SK-N-SH treated with all-trans-retinoic acid at 6 μM for 48 hours (cell line): ENCODE data around the gene GMCL2.

ENCODE experiments used
- ATAC-seq: fragments of 200-7000 bp; cut with Tn5 transposase; 3 replicates; pipeline ENCODE4 v1.9.1; 2020; ENCODE audit warnings: mild to moderate bottlenecking, moderate library complexity
- CSDC2 ChIP-seq: fragments of 250-450 bp; sonication (Bioruptor Pico); IDR thresholded peaks from 2 replicates; pipeline ENCODE4 v1.5.0; 2020; ENCODE audit warnings: mild to moderate bottlenecking, moderate library complexity
- ESRRG ChIP-seq: fragments of 250-450 bp; sonication (Bioruptor Pico); IDR thresholded peaks from 2 replicates; pipeline ENCODE4 v1.6.1; 2021; ENCODE audit warnings: mild to moderate bottlenecking
- GLIS3 ChIP-seq: fragments of 250-450 bp; sonication (Bioruptor Pico); IDR thresholded peaks from 2 replicates; pipeline ENCODE4 v1.5.0; 2020; ENCODE audit warnings: mild to moderate bottlenecking, moderate library complexity
- ISL1 ChIP-seq: fragments of 250-450 bp; sonication (Bioruptor Pico); IDR thresholded peaks from 2 replicates; pipeline ENCODE4 v2.1.2; 2022; ENCODE audit warnings: mild to moderate bottlenecking, moderate library complexity
- OSR1 ChIP-seq: fragments of 250-450 bp; sonication (Bioruptor Pico); IDR thresholded peaks from 2 replicates; pipeline ENCODE4 v1.8.0; 2022; ENCODE audit warnings: moderate library complexity, mild to moderate bottlenecking, inconsistent platforms
- PPARA ChIP-seq: fragments of 250-450 bp; sonication (Bioruptor Pico); IDR thresholded peaks from 2 replicates; pipeline ENCODE4 v1.5.0; 2020; ENCODE audit warnings: mild to moderate bottlenecking, borderline replicate concordance
- RARB ChIP-seq: fragments of 250-450 bp; sonication (Bioruptor Pico); IDR thresholded peaks from 2 replicates; pipeline ENCODE4 v1.8.0; 2021; ENCODE audit warnings: mild to moderate bottlenecking, moderate library complexity
- TCF4 ChIP-seq: fragments of 250-450 bp; sonication (Bioruptor Pico); IDR thresholded peaks from 2 replicates; pipeline ENCODE4 v1.8.0; 2021; ENCODE audit warnings: mild to moderate bottlenecking, moderate library complexity, borderline replicate concordance
- TOX ChIP-seq: fragments of 250-450 bp; sonication (Bioruptor Pico); IDR thresholded peaks from 2 replicates; pipeline ENCODE4 v1.8.0; 2021; ENCODE audit warnings: mild to moderate bottlenecking, moderate library complexity, borderline replicate concordance
- ZC3H10 ChIP-seq: fragments of 250-450 bp; sonication (Bioruptor Pico); IDR thresholded peaks from 2 replicates; pipeline ENCODE4 v1.5.1; 2021; ENCODE audit warnings: mild to moderate bottlenecking, moderate library complexity
- ZFP3 ChIP-seq: fragments of 250-450 bp; sonication (Bioruptor Pico); IDR thresholded peaks from 2 replicates; pipeline ENCODE4 v1.5.0; 2020; ENCODE audit warnings: mild to moderate bottlenecking, moderate library complexity
- ZFP30 ChIP-seq: fragments of 450-650 bp; formaldehyde crosslinking; IDR thresholded peaks from 2 replicates; pipeline ENCODE4 v1.5.0; 2022; ENCODE audit warnings: mild to moderate bottlenecking, moderate library complexity
- ZNF565 ChIP-seq: fragments of 450-650 bp; formaldehyde crosslinking; conservative IDR thresholded peaks from 2 replicates; pipeline ENCODE4 v1.5.0; 2020; ENCODE audit warnings: low read depth, mild to moderate bottlenecking, moderate library complexity
- ZNF70 ChIP-seq: fragments of 450-650 bp; formaldehyde crosslinking; IDR thresholded peaks from 2 replicates; pipeline ENCODE4 v1.5.0; 2020; ENCODE audit warnings: mild to moderate bottlenecking, moderate library complexity
- ZNF8 ChIP-seq: fragments of 450-650 bp; formaldehyde crosslinking; IDR thresholded peaks from 2 replicates; pipeline ENCODE4 v1.5.0; 2020; ENCODE audit warnings: mild to moderate bottlenecking, moderate library complexity
- TF ChIP-seq, protein P1 (sequence below): fragments of 250-450 bp; sonication (Bioruptor Pico); IDR thresholded peaks from 2 replicates; pipeline ENCODE4 v1.5.1; 2020; ENCODE audit warnings: low read depth, mild to moderate bottlenecking, moderate library complexity
- TF ChIP-seq, protein P2 (sequence below): fragments of 250-450 bp; sonication (Bioruptor Pico); IDR thresholded peaks from 2 replicates; pipeline ENCODE4 v1.8.0; 2021; ENCODE audit warnings: low read depth, mild to moderate bottlenecking, moderate library complexity, borderline replicate concordance
- TF ChIP-seq, protein P3 (sequence below): fragments of 250-450 bp; sonication (Bioruptor Pico); IDR thresholded peaks from 2 replicates; pipeline ENCODE4 v1.5.1; 2021; ENCODE audit warnings: mild to moderate bottlenecking, moderate library complexity
- TF ChIP-seq, protein P4 (sequence below): fragments of 250-450 bp; sonication (Bioruptor Pico); IDR thresholded peaks from 2 replicates; pipeline ENCODE4 v1.8.0; 2020; ENCODE audit warnings: mild to moderate bottlenecking, moderate library complexity, borderline replicate concordance

GMCL2 gene

DNA sequence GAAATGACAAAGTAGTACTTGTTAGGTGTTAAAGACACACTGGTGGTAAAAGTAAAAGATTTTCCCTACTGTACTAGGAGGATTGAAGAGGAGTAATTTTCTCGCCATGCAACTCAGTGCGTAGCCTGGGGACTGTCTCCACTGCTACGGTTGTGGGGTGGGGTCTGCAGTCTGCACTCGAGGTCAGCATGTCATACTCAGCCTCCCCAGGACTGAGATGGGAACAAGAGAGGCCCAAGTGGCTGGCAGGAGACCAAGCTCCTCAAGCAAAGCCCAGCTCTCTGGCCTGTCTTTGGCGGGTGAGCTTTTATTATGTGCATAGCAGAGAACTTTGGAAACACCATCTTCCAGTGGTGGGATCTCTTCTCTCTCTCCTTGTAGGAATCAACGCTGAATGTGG lies 43.9 kb downstream of the GMCL2 start:
- ATAC-seq = no peak

DNA sequence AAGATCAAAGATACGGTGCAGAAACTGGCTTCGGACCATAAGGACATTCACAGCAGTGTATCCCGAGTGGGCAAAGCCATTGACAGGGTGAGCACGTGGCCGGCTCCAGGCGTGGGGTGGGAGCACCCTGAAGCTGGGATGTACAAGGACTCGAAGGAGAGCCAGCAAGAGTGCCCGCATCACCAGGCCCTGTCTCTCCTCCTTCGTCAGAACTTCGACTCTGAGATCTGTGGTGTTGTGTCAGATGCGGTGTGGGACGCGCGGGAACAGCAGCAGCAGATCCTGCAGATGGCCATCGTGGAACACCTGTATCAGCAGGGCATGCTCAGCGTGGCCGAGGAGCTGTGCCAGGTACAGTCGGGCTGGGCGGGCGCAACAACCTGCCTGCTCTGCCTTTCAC lies 44.5 kb downstream of the GMCL2 start:
- no peak for TF ChIP-seq ESRRG (CRISPR knock-in tag)
- no peak for TF ChIP-seq OSR1 (CRISPR knock-in tag)
- TF ChIP-seq CSDC2 = no peak
- TF ChIP-seq, protein P1, sequence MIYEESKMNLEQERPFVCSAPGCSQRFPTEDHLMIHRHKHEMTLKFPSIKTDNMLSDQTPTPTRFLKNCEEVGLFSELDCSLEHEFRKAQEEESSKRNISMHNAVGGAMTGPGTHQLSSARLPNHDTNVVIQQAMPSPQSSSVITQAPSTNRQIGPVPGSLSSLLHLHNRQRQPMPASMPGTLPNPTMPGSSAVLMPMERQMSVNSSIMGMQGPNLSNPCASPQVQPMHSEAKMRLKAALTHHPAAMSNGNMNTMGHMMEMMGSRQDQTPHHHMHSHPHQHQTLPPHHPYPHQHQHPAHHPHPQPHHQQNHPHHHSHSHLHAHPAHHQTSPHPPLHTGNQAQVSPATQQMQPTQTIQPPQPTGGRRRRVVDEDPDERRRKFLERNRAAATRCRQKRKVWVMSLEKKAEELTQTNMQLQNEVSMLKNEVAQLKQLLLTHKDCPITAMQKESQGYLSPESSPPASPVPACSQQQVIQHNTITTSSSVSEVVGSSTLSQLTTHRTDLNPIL = no peak
- TF ChIP-seq ZNF8 (CRISPR knock-in tag) = no peak
- TF ChIP-seq ZFP30 (CRISPR knock-in tag) = no peak
- no peak for TF ChIP-seq PPARA (CRISPR knock-in tag)
- no peak for TF ChIP-seq GLIS3
- TF ChIP-seq ISL1 (CRISPR knock-in tag) = no peak
- TF ChIP-seq RARB (CRISPR knock-in tag) = no peak
- TF ChIP-seq, protein P2, sequence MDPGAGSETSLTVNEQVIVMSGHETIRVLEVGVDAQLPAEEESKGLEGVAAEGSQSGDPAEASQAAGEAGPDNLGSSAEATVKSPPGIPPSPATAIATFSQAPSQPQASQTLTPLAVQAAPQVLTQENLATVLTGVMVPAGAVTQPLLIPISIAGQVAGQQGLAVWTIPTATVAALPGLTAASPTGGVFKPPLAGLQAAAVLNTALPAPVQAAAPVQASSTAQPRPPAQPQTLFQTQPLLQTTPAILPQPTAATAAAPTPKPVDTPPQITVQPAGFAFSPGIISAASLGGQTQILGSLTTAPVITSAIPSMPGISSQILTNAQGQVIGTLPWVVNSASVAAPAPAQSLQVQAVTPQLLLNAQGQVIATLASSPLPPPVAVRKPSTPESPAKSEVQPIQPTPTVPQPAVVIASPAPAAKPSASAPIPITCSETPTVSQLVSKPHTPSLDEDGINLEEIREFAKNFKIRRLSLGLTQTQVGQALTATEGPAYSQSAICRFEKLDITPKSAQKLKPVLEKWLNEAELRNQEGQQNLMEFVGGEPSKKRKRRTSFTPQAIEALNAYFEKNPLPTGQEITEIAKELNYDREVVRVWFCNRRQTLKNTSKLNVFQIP (CRISPR knock-in tag) = no peak
- TF ChIP-seq, protein P3, sequence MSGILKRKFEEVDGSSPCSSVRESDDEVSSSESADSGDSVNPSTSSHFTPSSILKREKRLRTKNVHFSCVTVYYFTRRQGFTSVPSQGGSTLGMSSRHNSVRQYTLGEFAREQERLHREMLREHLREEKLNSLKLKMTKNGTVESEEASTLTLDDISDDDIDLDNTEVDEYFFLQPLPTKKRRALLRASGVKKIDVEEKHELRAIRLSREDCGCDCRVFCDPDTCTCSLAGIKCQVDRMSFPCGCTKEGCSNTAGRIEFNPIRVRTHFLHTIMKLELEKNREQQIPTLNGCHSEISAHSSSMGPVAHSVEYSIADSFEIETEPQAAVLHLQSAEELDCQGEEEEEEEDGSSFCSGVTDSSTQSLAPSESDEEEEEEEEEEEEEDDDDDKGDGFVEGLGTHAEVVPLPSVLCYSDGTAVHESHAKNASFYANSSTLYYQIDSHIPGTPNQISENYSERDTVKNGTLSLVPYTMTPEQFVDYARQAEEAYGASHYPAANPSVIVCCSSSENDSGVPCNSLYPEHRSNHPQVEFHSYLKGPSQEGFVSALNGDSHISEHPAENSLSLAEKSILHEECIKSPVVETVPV (CRISPR knock-in tag) = no peak
- TF ChIP-seq ZNF565 (CRISPR knock-in tag) = no peak
- TF ChIP-seq TCF4 (CRISPR knock-in tag) = no peak
- TF ChIP-seq, protein P4, sequence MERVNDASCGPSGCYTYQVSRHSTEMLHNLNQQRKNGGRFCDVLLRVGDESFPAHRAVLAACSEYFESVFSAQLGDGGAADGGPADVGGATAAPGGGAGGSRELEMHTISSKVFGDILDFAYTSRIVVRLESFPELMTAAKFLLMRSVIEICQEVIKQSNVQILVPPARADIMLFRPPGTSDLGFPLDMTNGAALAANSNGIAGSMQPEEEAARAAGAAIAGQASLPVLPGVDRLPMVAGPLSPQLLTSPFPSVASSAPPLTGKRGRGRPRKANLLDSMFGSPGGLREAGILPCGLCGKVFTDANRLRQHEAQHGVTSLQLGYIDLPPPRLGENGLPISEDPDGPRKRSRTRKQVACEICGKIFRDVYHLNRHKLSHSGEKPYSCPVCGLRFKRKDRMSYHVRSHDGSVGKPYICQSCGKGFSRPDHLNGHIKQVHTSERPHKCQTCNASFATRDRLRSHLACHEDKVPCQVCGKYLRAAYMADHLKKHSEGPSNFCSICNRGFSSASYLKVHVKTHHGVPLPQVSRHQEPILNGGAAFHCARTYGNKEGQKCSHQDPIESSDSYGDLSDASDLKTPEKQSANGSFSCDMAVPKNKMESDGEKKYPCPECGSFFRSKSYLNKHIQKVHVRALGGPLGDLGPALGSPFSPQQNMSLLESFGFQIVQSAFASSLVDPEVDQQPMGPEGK (CRISPR knock-in tag) = no peak
- TF ChIP-seq ZC3H10 (CRISPR knock-in tag) = no peak
- TF ChIP-seq ZNF70 (CRISPR knock-in tag) = no peak
- no peak for TF ChIP-seq ZFP3 (CRISPR knock-in tag)
- ATAC-seq = no peak

More for the DNA sequence above, 43.9 kb downstream of the GMCL2 start:
- TF ChIP-seq GLIS3 (no peak), TOX (CRISPR knock-in tag) (no peak), ZC3H10 (CRISPR knock-in tag) (no peak)
- TF ChIP-seq, protein P1 = no peak
- TF ChIP-seq, all 23 proteins: peak for 0

DNA sequence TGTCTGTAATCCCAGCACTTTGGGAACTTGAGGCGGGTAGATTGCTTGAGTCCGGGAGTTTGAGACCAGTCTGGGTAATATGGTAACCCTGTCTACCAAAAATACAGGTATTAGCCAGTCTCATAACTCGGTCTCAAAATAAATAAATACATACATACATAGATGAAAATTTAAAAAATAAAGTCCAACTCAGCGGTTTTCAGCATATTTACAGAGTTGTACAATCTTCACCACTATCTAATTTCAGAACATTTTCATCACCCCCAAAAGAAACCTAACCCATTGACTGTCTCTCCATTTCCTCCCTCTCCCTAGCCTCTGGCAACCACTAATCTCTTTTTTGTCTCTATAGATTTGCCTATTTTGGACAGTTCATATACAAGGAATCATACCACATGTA lies 45.6 kb downstream of the GMCL2 start:
- no peak for TF ChIP-seq ZFP30 (CRISPR knock-in tag)
- TF ChIP-seq ZNF8 (CRISPR knock-in tag) = no peak
- ATAC-seq = no peak

DNA sequence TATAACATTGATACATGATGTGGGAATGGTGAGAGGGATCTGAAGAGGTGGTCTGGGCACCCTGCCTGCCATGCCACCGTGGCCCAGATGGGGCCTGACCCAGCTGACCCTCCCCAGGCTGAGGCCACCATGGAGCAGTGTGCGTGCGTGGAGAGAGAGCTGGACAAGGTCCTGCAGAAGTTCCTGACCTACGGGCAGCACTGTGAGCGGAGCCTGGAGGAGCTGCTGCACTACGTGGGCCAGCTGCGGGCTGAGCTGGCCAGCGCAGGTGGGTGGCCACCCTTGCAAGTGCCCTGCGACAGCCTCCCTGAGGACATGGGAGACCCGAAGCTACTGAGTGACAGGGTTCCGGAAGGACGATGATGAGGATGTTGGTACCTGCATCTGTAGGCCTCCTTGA lies 49.2 kb downstream of the GMCL2 start:
- TF ChIP-seq TCF4 (CRISPR knock-in tag) (no peak), OSR1 (CRISPR knock-in tag) (no peak), GLIS3 (no peak), RARB (CRISPR knock-in tag) (no peak), ESRRG (CRISPR knock-in tag) (no peak), ZNF565 (CRISPR knock-in tag) (no peak), ZNF70 (CRISPR knock-in tag) (no peak), ZFP3 (CRISPR knock-in tag) (no peak), CSDC2 (no peak), PPARA (CRISPR knock-in tag) (no peak), ZC3H10 (CRISPR knock-in tag) (no peak)
- no peak; the same call in 2 of the 3 replicates for ATAC-seq

DNA sequence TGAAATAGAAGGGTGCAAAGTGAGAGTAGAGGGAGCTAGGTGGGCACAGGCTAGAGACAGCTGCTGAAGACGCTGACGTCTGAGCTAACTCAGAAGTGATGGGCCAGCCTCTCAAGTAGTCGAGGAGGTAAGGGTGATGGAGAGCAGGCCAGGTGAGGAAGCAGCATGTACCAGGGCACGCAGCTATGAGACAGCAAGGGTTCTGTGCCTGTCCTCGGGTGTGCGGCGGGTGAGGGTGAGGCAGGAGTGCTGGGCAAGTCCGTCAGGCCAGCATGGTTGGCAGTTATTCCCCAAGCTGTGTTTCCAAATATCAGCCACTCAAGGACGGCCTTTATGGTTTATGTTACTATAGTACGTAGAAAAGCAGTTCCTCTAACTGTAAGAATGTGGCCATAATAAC lies 50.2 kb downstream of the GMCL2 start:
- ATAC-seq = no peak
- TF ChIP-seq, protein P2 (CRISPR knock-in tag) = no peak
- no peak for TF ChIP-seq ZFP30 (CRISPR knock-in tag)
